NCI-H2029 (cell line): Measurements from ENCODE around the gene ATP6V0A4.
"Not testable (repeated sequence)": the region's sequence is repeated elsewhere in the genome, so short reads cannot be mapped to it uniquely, and the experiment has no call there.

ENCODE experiments used
- DNase-seq: peaks from one replicate; lab custom pipeline; 2025; lab: John Stamatoyannopoulos, UW

The ATP6V0A4 gene

DNA sequence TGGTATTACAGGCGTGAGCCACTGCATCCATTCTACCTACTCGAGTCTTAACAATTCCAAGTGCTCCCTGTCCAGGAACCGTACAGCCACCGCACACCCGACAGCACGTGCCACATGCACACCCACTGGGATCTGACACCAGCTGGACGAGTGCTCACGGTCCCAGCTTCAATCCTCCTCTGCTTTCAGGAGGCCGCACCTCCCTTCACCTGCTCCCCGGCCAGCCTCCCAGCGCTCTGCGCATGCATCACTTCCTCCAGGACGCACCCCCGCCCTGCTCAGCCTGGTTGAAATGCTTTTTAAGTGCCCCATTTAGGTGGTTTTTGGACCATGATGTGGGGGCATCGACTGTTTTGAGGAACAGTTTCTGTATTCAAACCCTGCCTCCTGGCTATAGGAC lies 47.5 kb downstream of the ATP6V0A4 start:
- DNase-seq = no peak

DNA sequence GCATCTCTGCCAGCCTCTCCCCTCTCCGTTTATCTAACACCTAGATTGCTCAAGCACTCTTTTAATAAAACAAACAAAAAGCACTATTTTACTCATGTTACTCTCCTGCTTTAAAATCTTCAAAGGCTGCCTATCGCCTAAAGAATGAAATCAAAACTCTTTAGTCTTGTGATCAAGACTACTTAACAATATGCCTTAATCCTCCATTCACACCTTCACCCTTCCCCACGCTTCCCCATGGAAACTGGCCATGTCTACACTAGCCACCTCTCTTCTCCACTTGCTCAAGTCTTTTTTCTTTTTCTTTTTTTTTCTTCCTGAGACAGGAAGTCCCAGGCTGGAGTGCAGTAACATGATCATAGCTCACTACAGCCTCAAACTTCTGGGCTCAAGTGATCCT lies 48.0 kb downstream of the ATP6V0A4 start:
- DNase-seq = no peak

DNA sequence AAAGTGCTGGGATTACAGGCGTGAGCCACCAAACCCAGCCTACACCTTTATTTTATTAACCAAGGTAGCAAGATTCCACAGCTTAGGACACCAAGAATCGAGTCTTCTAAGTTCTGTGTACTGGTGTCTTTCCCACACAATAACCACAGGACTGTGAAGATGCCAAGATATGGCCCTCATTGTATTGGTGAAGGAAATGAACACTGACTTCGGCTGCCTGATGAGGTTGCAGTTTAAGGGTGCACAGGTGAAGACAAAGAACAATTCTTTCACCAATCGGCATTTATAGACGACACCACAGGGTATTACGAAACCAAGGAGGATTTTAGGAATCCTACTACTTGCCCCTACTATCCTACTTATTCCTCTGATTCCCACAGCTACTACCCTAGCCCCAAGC lies 49.3 kb downstream of the ATP6V0A4 start:
- no peak for DNase-seq

DNA sequence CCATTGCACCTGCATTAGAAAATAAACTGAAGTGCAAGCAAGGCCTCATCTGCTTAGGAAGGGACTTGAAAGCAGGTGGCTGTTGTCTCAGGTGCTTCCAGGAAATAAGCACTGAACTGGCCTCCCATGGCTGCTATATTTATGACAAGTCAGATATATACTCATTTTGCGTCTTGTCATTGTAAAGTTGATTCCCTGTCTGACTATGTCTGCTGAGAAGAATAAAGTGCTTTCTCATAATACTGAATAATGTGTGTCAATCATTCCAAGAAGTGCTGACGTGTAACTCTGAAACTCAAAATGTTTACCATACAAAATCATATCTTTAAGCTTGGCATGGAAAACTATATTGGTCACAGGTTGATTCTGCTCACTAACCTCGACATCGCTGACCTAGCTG lies 51.9 kb downstream of the ATP6V0A4 start:
- no peak for DNase-seq

DNA sequence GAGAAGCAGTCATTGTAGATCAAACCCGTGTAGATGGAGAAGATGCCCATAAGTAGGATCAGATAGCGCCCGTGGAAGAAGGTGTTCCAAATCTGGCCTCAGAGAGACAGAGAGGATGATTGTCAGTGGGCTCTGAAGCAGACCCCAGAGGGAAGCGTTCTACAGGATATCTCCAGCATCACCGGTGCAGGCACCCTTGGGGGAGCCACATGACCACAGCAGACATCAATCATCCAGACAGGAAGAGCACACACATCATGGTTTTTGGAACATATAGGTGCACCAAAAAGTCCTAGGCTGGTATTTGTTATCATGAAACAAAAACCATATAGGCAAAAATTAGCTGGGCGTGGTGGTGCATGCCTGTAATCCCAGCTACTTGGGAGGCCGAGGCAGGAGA lies 52.8 kb downstream of the ATP6V0A4 start:
- no peak for DNase-seq

DNA sequence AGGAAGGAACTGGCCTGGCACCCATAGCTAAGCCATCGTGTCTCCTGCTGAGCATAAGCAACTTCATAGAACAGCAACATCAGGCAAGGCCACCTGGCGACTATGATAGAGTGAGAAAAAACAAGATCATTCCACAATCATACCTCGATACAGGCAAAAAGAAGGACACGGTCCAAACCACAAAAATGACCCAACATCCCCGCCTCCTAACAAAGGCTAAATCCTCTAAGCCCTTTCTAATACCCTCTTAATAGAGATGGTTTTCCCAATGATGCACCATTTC lies 56.6 kb downstream of the ATP6V0A4 start:
- DNase-seq = no peak

DNA sequence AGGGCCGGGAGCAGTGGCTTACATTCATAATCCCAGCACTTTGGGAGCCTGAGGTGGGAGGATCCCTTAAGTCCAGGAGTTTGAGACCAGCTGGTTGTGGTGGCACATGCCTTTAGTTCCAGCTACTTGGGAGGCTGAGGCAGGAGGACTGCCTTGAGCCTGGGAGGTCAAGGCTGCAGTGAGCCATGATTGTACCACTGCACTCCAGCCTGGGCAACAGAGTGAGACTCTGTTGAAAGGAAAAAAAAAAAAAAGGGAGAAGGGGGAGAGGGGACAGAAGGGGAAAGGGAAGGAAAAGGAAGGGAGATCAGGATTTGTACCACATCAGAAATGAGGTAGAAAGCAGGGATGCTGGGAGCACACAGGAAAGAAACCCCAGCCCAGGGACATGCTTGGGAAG lies 58.1 kb downstream of the ATP6V0A4 start:
- DNase-seq = no peak

DNA sequence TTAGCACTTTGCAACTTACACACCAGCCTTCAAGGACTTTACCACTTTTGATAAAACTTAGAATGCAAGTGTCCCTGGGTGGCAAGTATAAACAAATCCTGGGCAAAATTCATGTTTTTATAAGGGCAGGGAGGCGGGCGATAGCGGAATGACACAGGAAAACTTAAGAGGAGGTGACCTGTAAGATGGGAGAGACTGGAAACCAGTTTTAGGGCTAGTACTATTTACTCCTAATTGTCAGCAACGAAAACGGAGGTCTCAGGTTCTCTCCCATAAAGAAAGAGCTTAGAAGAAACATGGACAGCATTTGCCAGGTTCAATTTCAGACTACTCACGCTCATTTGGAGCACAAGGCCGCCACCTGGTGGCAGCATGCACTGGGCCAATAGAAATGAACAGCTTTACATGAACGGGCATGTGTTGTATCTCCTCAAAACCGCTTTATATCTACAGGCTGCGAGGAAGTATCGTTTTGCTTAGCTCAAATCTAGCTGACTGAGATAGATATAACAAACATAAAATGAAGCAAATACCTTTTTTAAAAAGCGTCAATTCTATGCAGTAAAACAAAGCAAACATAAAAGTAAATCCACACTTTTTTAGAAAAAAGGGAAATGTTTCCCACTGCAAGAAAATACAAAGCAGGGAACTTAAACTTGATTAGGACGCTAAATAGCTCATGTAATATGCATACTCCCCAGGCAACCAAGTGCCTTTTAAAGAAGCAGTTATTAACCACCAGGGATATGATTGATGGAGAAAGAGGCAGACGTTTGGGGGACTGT lies 59.3 kb downstream of the ATP6V0A4 start:
- DNase-seq = peak; percentile 77

DNA sequence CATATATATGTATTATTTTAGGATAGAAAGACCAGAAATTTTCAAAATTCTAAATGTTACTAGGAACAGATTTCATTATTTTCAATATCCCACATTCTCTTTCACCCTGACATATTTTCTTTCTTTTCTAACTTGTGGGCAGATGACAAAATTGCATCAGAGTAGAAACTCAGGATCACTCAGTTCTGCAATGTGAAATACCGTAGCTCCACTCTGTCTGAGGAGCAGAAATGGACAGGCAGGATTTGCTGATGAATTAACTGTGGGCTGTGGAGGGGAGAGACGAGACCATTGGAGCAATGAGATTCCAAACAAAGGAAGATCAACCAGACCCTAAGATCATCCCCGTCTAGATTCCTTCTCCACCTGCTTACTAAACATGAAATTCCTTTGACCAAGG lies 59.9 kb downstream of the ATP6V0A4 start:
- no peak for DNase-seq

DNA sequence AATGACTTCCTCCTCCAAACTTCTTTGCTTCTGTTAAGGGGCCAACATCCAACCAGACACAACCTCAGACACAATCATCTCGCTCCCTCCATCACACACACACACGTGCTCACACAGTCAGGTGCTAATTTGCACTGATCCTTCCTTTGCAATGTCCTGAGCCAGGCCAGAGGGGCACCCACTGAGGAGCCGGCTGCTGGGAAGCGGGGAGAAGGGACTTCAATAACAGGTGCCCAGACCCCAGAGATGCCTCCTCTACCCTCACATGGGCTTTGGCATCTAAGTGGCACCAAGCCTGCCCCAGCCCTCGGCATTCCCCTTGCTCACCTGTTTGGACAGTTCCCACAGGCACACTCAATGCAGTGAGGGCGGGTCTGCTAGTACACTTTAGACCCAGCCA lies 62.6 kb downstream of the ATP6V0A4 start:
- DNase-seq = no peak

DNA sequence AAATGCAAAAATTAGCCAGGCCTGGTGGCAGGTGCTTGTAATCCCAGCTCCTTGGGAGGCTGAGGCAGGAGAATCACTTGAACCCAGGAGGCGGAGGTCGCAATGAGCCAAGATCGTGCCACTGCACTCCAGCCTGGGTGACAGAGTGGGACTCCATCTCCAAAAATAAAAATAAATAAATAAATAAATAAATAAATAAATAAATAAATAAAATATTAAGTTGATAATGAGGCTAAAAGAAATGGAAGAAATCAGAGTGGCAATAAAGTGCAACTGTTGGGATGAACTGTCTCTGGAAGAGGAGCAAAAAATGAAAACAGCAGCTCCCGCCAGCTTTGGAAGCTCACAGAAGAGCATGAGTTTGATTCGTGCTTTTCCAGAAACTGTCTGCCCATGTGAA lies 66.3 kb downstream of the ATP6V0A4 start:
- not testable (repeated sequence) for DNase-seq

DNA sequence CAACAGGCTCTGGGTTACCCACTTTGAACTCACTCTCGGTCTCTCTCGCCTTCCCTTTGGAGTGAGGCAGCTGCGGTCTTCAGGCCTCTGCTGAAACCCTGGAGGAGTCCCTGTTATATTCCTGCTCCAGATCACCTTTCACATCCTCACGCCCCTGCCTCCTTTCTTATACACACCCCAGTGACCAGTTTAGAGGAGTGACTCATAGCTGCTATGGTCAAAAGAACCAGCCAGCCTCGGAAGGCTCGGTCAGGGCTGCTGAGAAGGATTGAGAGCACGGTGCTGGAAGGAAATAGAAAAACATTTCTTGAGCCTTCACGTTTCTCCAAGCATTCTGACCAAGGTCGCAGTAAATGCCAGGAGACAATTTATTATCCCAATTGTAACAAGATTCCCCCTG lies 68.6 kb downstream of the ATP6V0A4 start:
- DNase-seq = no peak

DNA sequence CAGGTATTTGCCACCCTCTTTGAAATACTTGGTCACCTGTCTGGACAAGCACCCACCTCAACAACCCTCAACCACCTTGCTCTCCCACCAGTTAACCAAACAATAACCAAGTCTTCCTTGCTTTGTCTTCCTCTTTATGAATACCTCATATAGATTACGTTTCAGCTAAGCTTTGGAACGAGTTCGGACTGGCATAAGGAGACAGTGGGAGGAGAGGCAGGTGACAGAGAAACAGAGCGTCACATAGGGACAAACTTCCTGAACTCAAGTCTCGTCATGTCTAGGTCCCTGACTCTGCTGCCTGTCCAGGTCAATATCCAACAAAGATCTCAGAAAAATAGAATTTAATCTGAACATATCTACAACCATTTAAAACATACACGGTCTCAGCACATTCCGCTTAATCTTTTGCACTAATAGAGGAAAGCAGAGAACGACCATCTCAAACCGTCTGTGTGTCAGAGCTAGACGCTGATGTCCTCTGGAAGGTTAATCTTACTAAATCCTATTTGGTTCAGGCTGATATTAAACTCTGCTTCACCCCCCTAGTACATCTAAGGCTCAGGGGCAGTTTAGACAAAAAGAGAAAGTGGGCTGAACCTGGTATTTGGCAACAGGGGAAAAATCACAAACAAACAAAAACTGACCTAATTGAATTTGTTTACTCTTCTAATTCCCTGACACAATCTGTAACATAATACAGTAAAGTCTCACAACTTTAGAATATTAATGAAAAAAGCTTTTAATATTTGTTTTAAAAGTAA lies 70.5 kb downstream of the ATP6V0A4 start:
- no peak for DNase-seq

DNA sequence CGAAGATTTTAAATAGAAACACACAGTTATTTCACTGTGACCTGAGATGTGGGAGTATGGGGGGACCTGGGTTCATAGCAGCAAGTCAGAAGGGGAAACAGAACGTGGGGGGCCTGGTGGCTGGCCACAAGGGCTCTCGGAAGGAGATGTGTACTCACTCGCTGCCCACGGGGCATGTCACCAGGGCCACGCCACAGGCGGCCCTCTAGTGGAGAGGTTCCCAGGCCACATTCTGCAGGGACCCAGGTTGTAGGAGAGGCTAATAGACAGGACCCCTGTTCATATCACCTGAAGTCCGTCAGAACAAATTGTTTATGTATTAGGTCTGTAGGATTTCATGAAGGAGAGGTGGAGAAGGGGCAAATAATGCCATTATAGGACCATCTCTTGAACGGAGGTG lies 71.7 kb downstream of the ATP6V0A4 start:
- no peak for DNase-seq

DNA sequence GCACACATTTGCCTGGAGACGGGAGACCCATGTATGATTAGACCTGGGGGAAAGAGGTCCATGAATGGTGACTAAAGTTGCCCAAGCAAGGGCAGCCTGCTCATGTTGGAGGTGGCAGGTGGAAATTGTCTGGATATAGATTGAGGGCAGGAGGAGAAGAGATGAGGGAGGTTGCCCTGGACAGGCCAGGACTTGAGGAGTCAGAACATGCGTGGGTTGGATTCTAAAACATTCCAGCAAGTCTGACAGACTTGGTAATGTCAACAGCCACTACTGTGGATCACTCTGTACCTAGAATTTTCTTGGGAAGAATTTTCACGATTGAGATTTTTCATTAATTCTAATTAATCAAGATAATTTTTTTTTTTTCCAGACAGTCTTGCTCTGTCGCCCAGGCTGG lies 77.7 kb downstream of the ATP6V0A4 start:
- DNase-seq = no peak

DNA sequence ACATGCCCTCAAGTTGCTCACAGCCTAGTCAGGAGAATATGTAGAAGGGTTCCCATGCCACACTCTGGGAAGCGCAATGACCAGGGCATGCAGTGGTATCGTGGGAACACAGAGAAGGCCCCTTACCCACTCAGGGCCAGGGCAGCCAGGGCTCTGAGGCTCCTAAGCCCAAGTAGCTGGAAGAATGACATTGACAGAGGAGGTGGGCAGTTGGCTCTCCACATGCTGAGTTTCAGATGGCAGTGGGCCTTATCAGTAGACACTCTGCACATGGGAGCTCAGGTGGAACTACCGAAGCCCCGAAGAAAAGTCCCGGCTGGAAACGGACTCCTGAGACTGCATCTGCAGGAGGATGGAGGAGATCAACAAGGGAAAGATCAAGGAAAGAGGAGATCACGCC lies 81.1 kb downstream of the ATP6V0A4 start:
- no peak for DNase-seq

DNA sequence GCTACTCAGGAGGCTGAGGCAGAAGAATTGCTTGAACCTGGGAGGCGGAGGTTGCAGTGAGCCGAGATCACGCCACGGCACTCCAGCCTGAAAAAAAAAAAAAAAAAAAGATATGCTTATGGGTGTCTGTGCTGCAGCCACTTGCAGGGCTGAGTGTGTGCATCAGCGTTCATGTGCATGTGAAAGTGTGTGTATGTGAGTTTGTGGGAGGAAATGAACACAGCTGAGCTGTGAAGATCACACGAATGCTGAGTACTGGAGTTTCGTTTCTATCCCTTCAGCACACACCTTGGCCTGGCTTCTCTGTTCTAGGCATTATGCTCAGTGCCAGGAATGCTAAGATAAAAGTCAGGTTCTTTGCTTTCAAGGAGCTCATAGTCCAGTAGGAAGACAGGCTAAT lies 84.8 kb downstream of the ATP6V0A4 start:
- no peak for DNase-seq

DNA sequence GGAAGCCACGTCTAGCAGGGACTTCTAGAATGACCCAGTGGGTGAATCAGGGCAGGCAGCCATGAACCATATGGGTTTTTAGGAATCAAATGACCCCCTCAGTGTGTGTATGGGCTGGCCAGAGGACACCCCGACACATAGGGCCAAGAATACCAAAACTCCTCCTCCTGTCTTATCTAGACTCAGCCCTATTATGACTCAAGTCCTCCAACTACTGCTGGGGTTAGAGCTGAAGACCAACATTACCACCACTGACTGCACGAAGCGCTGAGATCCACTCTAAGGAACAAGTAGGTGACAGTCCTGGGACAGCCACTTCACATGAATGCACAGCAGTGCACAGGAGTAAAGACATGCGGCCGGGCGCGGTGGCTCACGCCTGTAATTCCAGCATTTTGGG lies 85.3 kb downstream of the ATP6V0A4 start:
- no peak for DNase-seq

DNA sequence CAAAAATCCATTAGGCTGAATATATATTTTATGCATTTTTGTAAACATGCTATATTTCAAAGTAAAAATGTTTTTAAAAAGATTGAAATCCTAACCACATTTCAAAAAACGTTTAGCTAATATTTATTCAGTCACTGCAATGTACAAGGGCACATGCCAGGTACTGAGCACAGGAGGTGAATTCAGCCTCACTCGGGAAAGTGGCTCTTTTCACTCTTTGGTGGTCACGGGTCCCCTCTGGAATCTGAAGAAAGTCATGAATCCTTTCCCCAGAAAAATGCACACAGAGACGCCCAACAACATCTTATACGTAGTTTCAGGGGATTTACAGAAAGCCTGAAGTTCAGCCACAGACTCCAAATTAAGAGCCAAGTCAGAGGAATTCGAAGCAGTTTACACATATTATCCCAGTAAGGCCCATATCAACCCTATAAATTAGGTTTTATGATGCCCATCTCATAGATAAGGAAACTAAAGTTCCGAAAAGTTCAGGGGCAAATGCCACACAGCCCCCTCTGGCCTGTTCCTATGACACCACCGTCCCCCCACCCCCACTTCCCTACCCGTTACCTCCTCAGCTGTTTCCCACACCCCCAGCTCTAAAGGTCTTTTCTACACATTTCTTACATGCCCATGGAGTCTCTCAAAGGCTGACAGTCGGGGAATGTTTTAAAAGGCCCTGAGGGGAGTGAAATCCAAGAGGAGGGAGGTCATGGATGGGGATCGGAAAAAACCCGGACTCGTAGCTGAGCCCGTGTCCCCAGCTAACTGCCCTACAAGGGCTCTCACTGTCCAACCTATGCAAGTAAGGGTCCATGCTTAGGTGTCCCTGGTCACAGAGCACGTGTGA lies 87.2 kb downstream of the ATP6V0A4 start:
- no peak for DNase-seq

DNA sequence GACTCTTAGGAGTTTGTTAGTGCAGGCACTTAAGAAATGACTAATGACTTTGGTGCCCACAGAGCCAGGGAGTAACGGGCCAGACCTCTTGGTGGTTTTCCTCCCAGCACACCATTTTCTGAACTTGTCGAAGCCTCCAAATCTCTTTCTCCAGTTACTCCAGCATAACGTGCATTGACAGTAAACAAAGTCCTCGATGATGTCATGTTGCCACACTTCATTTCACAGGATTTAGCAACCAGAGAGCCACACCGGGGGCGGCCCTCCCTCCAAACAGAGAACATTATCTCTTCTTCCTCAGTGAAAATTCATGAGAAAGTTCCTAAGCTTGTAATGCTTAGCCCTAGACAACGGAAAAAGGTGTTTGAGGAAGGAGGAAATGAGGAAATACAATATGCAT lies 92.8 kb downstream of the ATP6V0A4 start:
- peak; percentile 15 for DNase-seq

DNA sequence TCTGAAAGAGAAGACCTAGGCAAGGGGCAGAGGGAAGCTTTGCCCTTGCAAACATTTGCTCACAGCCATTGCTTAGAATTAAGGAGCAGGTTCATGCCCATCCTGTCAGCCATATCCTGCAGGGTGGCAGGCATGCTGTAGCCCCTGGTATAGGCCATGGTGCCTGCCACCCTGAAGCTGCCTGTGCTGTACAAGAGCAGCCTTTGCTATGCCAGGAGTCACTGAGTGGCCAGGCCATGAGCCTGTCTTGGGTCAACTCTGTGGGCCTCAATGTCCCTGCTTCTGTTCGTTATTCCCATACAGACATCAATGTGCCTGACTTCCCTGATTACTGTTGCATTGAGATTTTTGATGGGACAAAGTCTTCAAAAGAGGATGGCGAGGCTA lies 96.5 kb downstream of the ATP6V0A4 start:
- no peak for DNase-seq

DNA sequence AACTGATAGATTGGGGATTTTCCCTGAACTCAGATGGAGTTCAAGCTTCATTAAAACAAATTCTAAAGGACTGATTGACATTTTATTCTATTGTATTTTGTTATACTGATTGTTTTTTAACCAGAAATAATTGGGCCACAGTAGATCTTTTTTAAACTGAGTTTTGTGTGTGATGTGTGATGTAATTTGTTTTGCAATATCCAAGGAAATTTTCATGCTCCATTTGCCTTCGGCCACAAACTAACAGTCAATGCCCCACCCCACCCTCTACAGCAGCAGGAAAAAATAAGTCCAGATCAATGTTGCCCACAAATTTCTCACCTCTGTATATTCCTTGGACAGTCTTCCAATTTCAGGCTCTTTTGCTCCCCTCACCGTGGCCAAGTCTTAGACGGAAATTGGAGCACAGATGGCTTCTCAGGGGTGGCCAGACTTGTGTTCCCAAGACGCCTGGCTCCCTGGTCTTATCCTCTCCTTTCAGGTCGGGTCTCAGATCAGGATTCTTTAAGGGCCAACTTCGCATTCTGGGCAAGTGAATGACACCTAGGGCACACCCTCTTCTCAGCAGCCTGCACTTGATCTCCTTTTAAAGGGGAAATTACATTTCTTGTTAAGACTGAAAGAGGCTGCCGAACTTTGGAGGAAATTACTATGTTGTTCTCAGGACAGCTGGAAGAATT lies 97.0 kb downstream of the ATP6V0A4 start, which contains the start of gene SVOPL:
SVOPL (minus strand) TSS at position 506 of the 680 bp plus-strand sequence. CDS start 22,317 bp downstream, outside the sequence.
- DNase-seq = no peak
